Breast epithelium (tissue), 3 donors: ENCODE results near the gene SAP30BP.

Experiments
- POLR2A ChIP-seq: fragments of 450-650 bp; IDR thresholded peaks from one replicate; pipeline ENCODE4 v1.6.1; 2016; ENCODE audit warnings: antibody characterized with exemption, mild to moderate bottlenecking, moderate library complexity
- TF ChIP-seq, protein P1 (sequence below), 3 donors: fragments of 450-650 bp; IDR thresholded peaks; one replicate each; pipeline ENCODE4 v1.5.1; 2016 to 2017; ENCODE audit warnings: antibody characterized with exemption in 3 of 3, mild to moderate bottlenecking in 3 of 3, moderate library complexity in 3 of 3

DNA sequence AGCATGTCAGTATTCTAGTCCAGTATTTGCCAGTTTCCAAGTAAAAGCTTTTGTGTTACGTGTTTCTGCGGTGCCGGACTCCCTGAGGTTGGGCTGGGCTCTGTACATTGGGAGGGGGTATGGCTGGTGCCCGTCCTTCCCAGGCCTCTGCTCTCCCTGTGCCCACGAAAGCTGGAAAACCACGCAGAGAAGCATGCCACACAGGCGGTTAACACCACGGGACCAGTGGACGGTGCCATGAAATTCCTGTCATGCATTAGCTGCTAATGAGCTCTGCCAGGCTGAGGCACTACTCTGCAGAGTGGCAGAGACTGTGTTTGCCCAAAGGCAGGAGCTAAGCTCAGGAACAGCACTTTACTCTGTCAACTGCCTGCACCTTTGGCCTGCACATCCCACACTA lies 25.8 kb upstream of the SAP30BP start:
- TF ChIP-seq, protein P1, sequence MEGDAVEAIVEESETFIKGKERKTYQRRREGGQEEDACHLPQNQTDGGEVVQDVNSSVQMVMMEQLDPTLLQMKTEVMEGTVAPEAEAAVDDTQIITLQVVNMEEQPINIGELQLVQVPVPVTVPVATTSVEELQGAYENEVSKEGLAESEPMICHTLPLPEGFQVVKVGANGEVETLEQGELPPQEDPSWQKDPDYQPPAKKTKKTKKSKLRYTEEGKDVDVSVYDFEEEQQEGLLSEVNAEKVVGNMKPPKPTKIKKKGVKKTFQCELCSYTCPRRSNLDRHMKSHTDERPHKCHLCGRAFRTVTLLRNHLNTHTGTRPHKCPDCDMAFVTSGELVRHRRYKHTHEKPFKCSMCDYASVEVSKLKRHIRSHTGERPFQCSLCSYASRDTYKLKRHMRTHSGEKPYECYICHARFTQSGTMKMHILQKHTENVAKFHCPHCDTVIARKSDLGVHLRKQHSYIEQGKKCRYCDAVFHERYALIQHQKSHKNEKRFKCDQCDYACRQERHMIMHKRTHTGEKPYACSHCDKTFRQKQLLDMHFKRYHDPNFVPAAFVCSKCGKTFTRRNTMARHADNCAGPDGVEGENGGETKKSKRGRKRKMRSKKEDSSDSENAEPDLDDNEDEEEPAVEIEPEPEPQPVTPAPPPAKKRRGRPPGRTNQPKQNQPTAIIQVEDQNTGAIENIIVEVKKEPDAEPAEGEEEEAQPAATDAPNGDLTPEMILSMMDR (IDR thresholded peaks at IDR 0.05) = no peak
- no peak for TF ChIP-seq POLR2A
